Kidney capillary endothelial cell (primary cell): ENCODE measurements around the gene CDC42EP3.

ENCODE experiments used
- DNase-seq: peaks from one replicate; pipeline ENCODE4 v3.0.0-alpha.2; 2018; ENCODE audit warnings: low spot score

The CDC42EP3 gene

GRCh38 chr2:37618326-37618725, 53.1 kb downstream of the CDC42EP3 start:
- DNase-seq, result no peak

GRCh38 chr2:37617119-37617892, 54.1 kb downstream of the CDC42EP3 start:
- DNase-seq, result no peak

- no peak for DNase-seq
These were observed 54.8 kb downstream of the CDC42EP3 start for GRCh38 chr2:37616677-37617005.

GRCh38 chr2:37615804-37616676, 55.4 kb downstream of the CDC42EP3 start:
- no peak for DNase-seq

- no peak for DNase-seq
These were observed 57.2 kb downstream of the CDC42EP3 start for GRCh38 chr2:37614061-37614738.

- DNase-seq, result no peak
These were observed 59.1 kb downstream of the CDC42EP3 start for GRCh38 chr2:37612382-37612781.

- DNase-seq, result no peak
These were observed 60.7 kb downstream of the CDC42EP3 start for GRCh38 chr2:37610638-37611289.

GRCh38 chr2:37609782-37610181, 61.7 kb downstream of the CDC42EP3 start:
- DNase-seq, result no peak

- DNase-seq, result peak; percentile 41
These were observed 66.7 kb downstream of the CDC42EP3 start for GRCh38 chr2:37604716-37605115.

GRCh38 chr2:37602702-37603101, 68.7 kb downstream of the CDC42EP3 start:
- no peak for DNase-seq

- DNase-seq, result no peak
These were observed 69.4 kb downstream of the CDC42EP3 start for GRCh38 chr2:37602040-37602439.

GRCh38 chr2:37601569-37601968, 69.9 kb downstream of the CDC42EP3 start:
- DNase-seq, result no peak

GRCh38 chr2:37600735-37601134, 70.7 kb downstream of the CDC42EP3 start:
- no peak for DNase-seq

- DNase-seq, result no peak
These were observed 71.5 kb downstream of the CDC42EP3 start for GRCh38 chr2:37599688-37600525.

- no peak for DNase-seq
These were observed 77.7 kb downstream of the CDC42EP3 start for GRCh38 chr2:37593694-37594093.

GRCh38 chr2:37593024-37593423, 78.4 kb downstream of the CDC42EP3 start:
- no peak for DNase-seq
